Type B pancreatic cell (in vitro differentiated cells): ENCODE data around the gene POC1A. TPM values are rescaled to one million over a fixed set of nuclear protein-coding genes. Genes with fewer than 3 reads are reported as not detected.
"Not testable (repeated sequence)": the region's sequence is repeated elsewhere in the genome, so short reads cannot be mapped to it uniquely, and the experiment has no call there.

Source experiments
- DNase-seq: peaks from one replicate; pipeline ENCODE4 v3.0.0; 2021; ENCODE audit warnings: mixed read lengths; ENCODE audit not compliant: unreplicated experiment; ENCODE audit errors: extremely low spot score
- H3K27ac Mint-ChIP-seq: 2 replicates; pipeline ENCODE4 v1.8.0; 2021; ENCODE audit warnings: mild to moderate bottlenecking, mixed read lengths
- H3K27me3 Mint-ChIP-seq: 2 replicates; pipeline ENCODE4 v1.8.0; 2021; ENCODE audit warnings: mixed read lengths
- H3K36me3 Mint-ChIP-seq: 2 replicates; pipeline ENCODE4 v1.8.0; 2021; ENCODE audit warnings: mixed read lengths
- H3K4me1 Mint-ChIP-seq: one replicate; pipeline ENCODE4 v1.8.0; 2021; ENCODE audit warnings: mixed read lengths; ENCODE audit not compliant: unreplicated experiment
- H3K4me3 Mint-ChIP-seq: 2 replicates; pipeline ENCODE4 v1.8.0; 2021; ENCODE audit warnings: mild to moderate bottlenecking, mixed read lengths
- H3K9me3 Mint-ChIP-seq: 2 replicates; pipeline ENCODE4 v1.8.0; 2021; ENCODE audit warnings: mixed read lengths
- CTCF ChIP-seq: fragments of 200-600 bp; sonication (generic); conservative IDR thresholded peaks from 2 replicates; pipeline ENCODE4 v1.5.0; 2021; ENCODE audit warnings: antibody characterized with exemption, mild to moderate bottlenecking
- total RNA-seq: library from RNA; stranded (reverse); gene quantifications from 2 replicates; pipeline ENCODE4 v1.2.1, GENCODE V29; 2021; ENCODE audit warnings: low replicate concordance

Gene POC1A
- total RNA-seq, 1 donor from 2014 or later: 19.1 TPM

GRCh38 chr3:52173101-52173500 is 18.9 kb upstream of the POC1A start:
- Mint-ChIP-seq H3K4me3 (no peak overlapping the region), H3K27ac (no peak overlapping the region), H3K36me3 (no peaks in the 10 kb centered on the region), H3K4me1 (peaks cover 14% of the 10 kb centered on the region), H3K9me3 (no peaks in the 10 kb centered on the region), H3K27me3 (no peaks in the 10 kb centered on the region)
- no peak for DNase-seq
- TF ChIP-seq CTCF: no peak

- no peak for TF ChIP-seq CTCF
- Mint-ChIP-seq H3K27ac (no peak overlapping the region), H3K9me3 (no peaks in the 10 kb centered on the region), H3K4me3 (no peak overlapping the region), H3K4me1 (peaks cover 10% of the 10 kb centered on the region), H3K27me3 (no peaks in the 10 kb centered on the region), H3K36me3 (no peaks in the 10 kb centered on the region)
- DNase-seq: no peak
Measured at GRCh38 chr3:52172262-52172757, 18.1 kb upstream of the POC1A start.

GRCh38 chr3:52171514-52172261 is 17.5 kb upstream of the POC1A start:
- Mint-ChIP-seq H3K27ac (no peak overlapping the region), H3K27me3 (no peaks in the 10 kb centered on the region), H3K9me3 (no peaks in the 10 kb centered on the region), H3K36me3 (no peaks in the 10 kb centered on the region), H3K4me1 (peaks cover 5% of the 10 kb centered on the region), H3K4me3 (no peak overlapping the region)
- no peak for TF ChIP-seq CTCF
- no peak for DNase-seq

GRCh38 chr3:52170217-52170616 is 16.0 kb upstream of the POC1A start:
- not testable (repeated sequence) for H3K9me3 Mint-ChIP-seq, DNase-seq, H3K27ac Mint-ChIP-seq, H3K27me3 Mint-ChIP-seq, H3K4me1 Mint-ChIP-seq, H3K4me3 Mint-ChIP-seq, H3K36me3 Mint-ChIP-seq

GRCh38 chr3:52167240-52167639 is 13.0 kb upstream of the POC1A start:
- Mint-ChIP-seq H3K4me1 (no peaks in the 10 kb centered on the region), H3K9me3 (no peaks in the 10 kb centered on the region), H3K27ac (no peak overlapping the region), H3K4me3 (no peak overlapping the region), H3K36me3 (no peaks in the 10 kb centered on the region), H3K27me3 (no peaks in the 10 kb centered on the region)
- no peak for TF ChIP-seq CTCF
- DNase-seq: no peak

GRCh38 chr3:52162250-52162872 is 8.1 kb upstream of the POC1A start:
- Mint-ChIP-seq H3K36me3 (no peaks in the 10 kb centered on the region), H3K27ac (no peak overlapping the region), H3K4me1 (no peaks in the 10 kb centered on the region), H3K9me3 (no peaks in the 10 kb centered on the region), H3K27me3 (peaks cover 5% of the 10 kb centered on the region), H3K4me3 (no peak overlapping the region)
- no peak for TF ChIP-seq CTCF
- no peak for DNase-seq
